ENCODE measurements around the gene APOBEC3F.
"Not testable (repeated sequence)": the region's sequence is repeated elsewhere in the genome, so short reads cannot be mapped to it uniquely, and the experiment has no call there.

APOBEC3F gene

GRCh38 chr22:39028281-39028680 lies 12.4 kb upstream of the APOBEC3F start:
- DNase-seq: no peak

- DNase-seq: no peak
These were observed 11.4 kb upstream of the APOBEC3F start for GRCh38 chr22:39029227-39029626.

- DNase-seq: no peak
These were observed 10.0 kb upstream of the APOBEC3F start for GRCh38 chr22:39030705-39031104.

GRCh38 chr22:39031434-39032295 lies 9.0 kb upstream of the APOBEC3F start:
- not testable (repeated sequence) for DNase-seq

GRCh38 chr22:39037071-39037470 lies 3.6 kb upstream of the APOBEC3F start:
- DNase-seq: not testable (repeated sequence)

- DNase-seq: no peak
These were observed 1.1 kb upstream of the APOBEC3F start for GRCh38 chr22:39039306-39040126.

GRCh38 chr22:39040155-39040537 lies 518 bp upstream of the APOBEC3F start:
- DNase-seq: peak in 1 of 3 donors; percentile 7

- no peak for DNase-seq
These were observed 1.2 kb downstream of the APOBEC3F start for GRCh38 chr22:39041908-39042307.

GRCh38 chr22:39043063-39043462 lies 2.4 kb downstream of the APOBEC3F start:
- DNase-seq: not testable (repeated sequence)

GRCh38 chr22:39045136-39045535 lies 4.5 kb downstream of the APOBEC3F start:
- DNase-seq: not testable (repeated sequence)

- DNase-seq: not testable (repeated sequence)
These were observed 8.8 kb downstream of the APOBEC3F start for GRCh38 chr22:39049486-39049885.

GRCh38 chr22:39051844-39052495 lies 11.3 kb downstream of the APOBEC3F start:
- DNase-seq: not testable (repeated sequence)

GRCh38 chr22:39055658-39056057 lies 15.0 kb downstream of the APOBEC3F start:
- DNase-seq: no peak

- DNase-seq: not testable (repeated sequence)
These were observed 20.6 kb downstream of the APOBEC3F start for GRCh38 chr22:39061290-39061689.

GRCh38 chr22:39061951-39062350 lies 21.3 kb downstream of the APOBEC3F start:
- DNase-seq: not testable (repeated sequence)

- DNase-seq: not testable (repeated sequence)
These were observed 23.2 kb downstream of the APOBEC3F start for GRCh38 chr22:39063904-39064303.

GRCh38 chr22:39066442-39067276 lies 26.0 kb downstream of the APOBEC3F start:
- DNase-seq: not testable (repeated sequence)

- DNase-seq: no peak
These were observed 27.5 kb downstream of the APOBEC3F start for GRCh38 chr22:39068033-39068785.

GRCh38 chr22:39070186-39070585 lies 29.5 kb downstream of the APOBEC3F start:
- no peak for DNase-seq

GRCh38 chr22:39072581-39072981 lies 31.9 kb downstream of the APOBEC3F start:
- peak in 1 of 3 donors; percentile 16 for DNase-seq

GRCh38 chr22:39073981-39074380 lies 33.3 kb downstream of the APOBEC3F start:
- DNase-seq: no peak
